Activated T-cell treated with anti-CD3 and anti-CD28 coated beads for 24 hours (primary cell): Measurements from ENCODE around the gene AGTPBP1.

Experiments
- DNase-seq: peaks from one replicate; pipeline ENCODE4 v3.0.0-alpha.2; 2020; ENCODE audit warnings: low read depth

The AGTPBP1 gene

GRCh38 chr9:85536514-85536913 lies 205.2 kb downstream of the AGTPBP1 start:
- no peak for DNase-seq

- no peak for DNase-seq
Measured at GRCh38 chr9:85536076-85536475, 205.7 kb downstream of the AGTPBP1 start.

GRCh38 chr9:85534340-85534739 lies 207.4 kb downstream of the AGTPBP1 start:
- DNase-seq = no peak

- no peak for DNase-seq
Measured at GRCh38 chr9:85533538-85533937, 208.2 kb downstream of the AGTPBP1 start.

- no peak for DNase-seq
Measured at GRCh38 chr9:85530721-85531120, 211.0 kb downstream of the AGTPBP1 start.

GRCh38 chr9:85528607-85529006 lies 213.1 kb downstream of the AGTPBP1 start:
- DNase-seq = no peak

- DNase-seq = no peak
Measured at GRCh38 chr9:85528142-85528541, 213.6 kb downstream of the AGTPBP1 start.

GRCh38 chr9:85527331-85528020 lies 214.3 kb downstream of the AGTPBP1 start:
- DNase-seq = no peak

GRCh38 chr9:85524531-85524930 lies 217.2 kb downstream of the AGTPBP1 start:
- no peak for DNase-seq

GRCh38 chr9:85523202-85523601 lies 218.6 kb downstream of the AGTPBP1 start:
- DNase-seq = no peak

GRCh38 chr9:85522459-85523092 lies 219.2 kb downstream of the AGTPBP1 start:
- no peak for DNase-seq

- no peak for DNase-seq
Measured at GRCh38 chr9:85521371-85522197, 220.2 kb downstream of the AGTPBP1 start.

- DNase-seq = no peak
Measured at GRCh38 chr9:85516976-85517637, 224.6 kb downstream of the AGTPBP1 start.

GRCh38 chr9:85516455-85516854 lies 225.3 kb downstream of the AGTPBP1 start:
- DNase-seq = no peak

- DNase-seq = no peak
Measured at GRCh38 chr9:85515021-85515420, 226.7 kb downstream of the AGTPBP1 start.

- DNase-seq = no peak
Measured at GRCh38 chr9:85514256-85514655, 227.5 kb downstream of the AGTPBP1 start.

GRCh38 chr9:85511746-85512145 lies 230.0 kb downstream of the AGTPBP1 start:
- no peak for DNase-seq

GRCh38 chr9:85510830-85511504 lies 230.8 kb downstream of the AGTPBP1 start:
- DNase-seq = no peak

- DNase-seq = no peak
Measured at GRCh38 chr9:85508616-85509015, 233.1 kb downstream of the AGTPBP1 start.

GRCh38 chr9:85505612-85506011 lies 236.1 kb downstream of the AGTPBP1 start:
- no peak for DNase-seq

GRCh38 chr9:85502815-85503655 lies 238.7 kb downstream of the AGTPBP1 start:
- no peak for DNase-seq
